PC-3 (cell line): ENCODE measurements around the gene LYRM4. TPM values are rescaled to one million over a fixed set of nuclear protein-coding genes. Genes with fewer than 3 reads are reported as not detected.
"Not testable (repeated sequence)": the region's sequence is repeated elsewhere in the genome, so short reads cannot be mapped to it uniquely, and the experiment has no call there.

Source experiments
- ATAC-seq: fragments of 200-7000 bp; cut with Tn5 transposase; 2 replicates; pipeline ENCODE4 v1.9.1; 2020; ENCODE audit warnings: mild to moderate bottlenecking, moderate library complexity
- BruUV-seq: library from RNA; stranded (reverse); fragments of 400-500 nt; replicated peaks from 2 replicates; lab custom pipeline; 2021; lab: Mats Ljungman, UMichigan
- CTCF ChIA-PET: fragments of 300-600 bp; sonication (Branson Sonifier 250); formaldehyde crosslinking; loops from one replicate; lab custom pipeline; 2022; ENCODE audit warnings: antibody characterized with exemption; lab: Charles Lee
- POLR2A ChIA-PET: fragments of 300-600 bp; sonication (Branson Sonifier 250); formaldehyde crosslinking; loops from one replicate; lab custom pipeline; 2022; ENCODE audit warnings: antibody characterized with exemption; ENCODE audit not compliant: unreplicated experiment; lab: Charles Lee
- DNase-seq: peaks from one replicate; pipeline ENCODE4 v3.0.0-alpha.2; 2015
- H2AFZ ChIP-seq: fragments of 300-600 bp; sonication (generic); 2 replicates; pipeline ENCODE4 v1.6.0; 2016; ENCODE audit warnings: antibody characterized with exemption, low read length
- H3F3A ChIP-seq: fragments of 300-600 bp; sonication (generic); one replicate; pipeline ENCODE4 v1.6.0; 2017; ENCODE audit warnings: antibody characterized with exemption, low read length, control low read depth, mild to moderate bottlenecking; ENCODE audit not compliant: unreplicated experiment
- H3K27ac ChIP-seq: fragments of 300-600 bp; sonication (generic); 2 replicates; pipeline ENCODE4 v1.5.1; 2016; ENCODE audit warnings: mild to moderate bottlenecking, low read length
- H3K27me3 ChIP-seq: fragments of 300-600 bp; sonication (generic); 2 replicates; pipeline ENCODE4 v1.6.1; 2016; ENCODE audit warnings: low read length, mixed read lengths
- H3K36me3 ChIP-seq: fragments of 300-600 bp; sonication (generic); 2 replicates; pipeline ENCODE4 v1.6.1; 2016; ENCODE audit warnings: low read depth, mixed run types, low read length, mixed read lengths
- H3K4me1 ChIP-seq: fragments of 300-600 bp; sonication (generic); 2 replicates; pipeline ENCODE4 v1.5.1; 2016; ENCODE audit warnings: low read length; ENCODE audit not compliant: insufficient read depth
- H3K4me2 ChIP-seq: fragments of 300-600 bp; sonication (generic); 2 replicates; pipeline ENCODE4 v1.6.0; 2016; ENCODE audit warnings: low read length
- H3K4me3 ChIP-seq: fragments of 300-600 bp; sonication (generic); 2 replicates; pipeline ENCODE4 v1.5.1; 2016; ENCODE audit warnings: mild to moderate bottlenecking, low read length, mixed read lengths
- H3K79me2 ChIP-seq: fragments of 300-600 bp; sonication (generic); 2 replicates; pipeline ENCODE4 v1.6.1; 2017; ENCODE audit warnings: low read length, mixed read lengths
- H3K9ac ChIP-seq: fragments of 300-600 bp; sonication (generic); 2 replicates; pipeline ENCODE4 v1.6.0; 2016; ENCODE audit warnings: mild to moderate bottlenecking, low read length
- H3K9me2 ChIP-seq: fragments of 300-600 bp; sonication (generic); replicated peaks from 2 replicates; pipeline ENCODE4 v1.6.1; 2016; ENCODE audit warnings: mixed run types, low read length, mixed read lengths
- H3K9me3 ChIP-seq: fragments of 300-600 bp; sonication (generic); 2 replicates; pipeline ENCODE4 v1.6.1; 2016; ENCODE audit warnings: low read length, mixed read lengths
- H4K20me1 ChIP-seq: fragments of 300-600 bp; sonication (generic); 2 replicates; pipeline ENCODE4 v1.6.1; 2016; ENCODE audit warnings: low read length, mixed read lengths
- CTCF ChIP-seq: fragments of 300-600 bp; sonication (generic); conservative IDR thresholded peaks from 2 replicates; pipeline ENCODE4 v1.5.1; 2017; ENCODE audit warnings: antibody characterized with exemption, low read depth, mild to moderate bottlenecking, low read length
- EZH2 ChIP-seq: fragments of 300-600 bp; sonication (generic); IDR thresholded peaks from one replicate; pipeline ENCODE4 v1.6.1; 2017; ENCODE audit warnings: antibody characterized with exemption, mild to moderate bottlenecking, low read length; ENCODE audit not compliant: unreplicated experiment
- EZH2phosphoT487 ChIP-seq: fragments of 300-600 bp; sonication (generic); IDR thresholded peaks from 2 replicates; pipeline ENCODE4 v1.6.1; 2018; ENCODE audit warnings: mild to moderate bottlenecking, antibody characterized with exemption, low read length, borderline replicate concordance
- intact Hi-C: fragments of 100-400 bp; cut with micrococcal nuclease; formaldehyde crosslinking; loops from 2 replicates; pipeline ENCODE4 v1.9.0; 2023
- total RNA-seq: library from RNA; depleted of rRNA; stranded (reverse); fragments of >200 nt; gene quantifications from 2 replicates; pipeline ENCODE4 v1.2.3, GENCODE V29; 2014

LYRM4 gene
- total RNA-seq, 1 experiment from 2014 or later: 27.7 TPM

- H3F3A ChIP-seq: no peaks in the 10 kb centered on the region
- peaks cover 21% of the 10 kb centered on the region for H3K4me1 ChIP-seq
- no peak overlapping the region for H3K4me2 ChIP-seq
- no peak overlapping the region for H2AFZ ChIP-seq
- BruUV-seq: no TSS peak
- intact Hi-C loops: no loop called here
- no peak overlapping the region for H3K27ac ChIP-seq
- no peaks in the 10 kb centered on the region for H3K27me3 ChIP-seq
- H3K9me3 ChIP-seq: no peaks in the 10 kb centered on the region
- H3K79me2 ChIP-seq: no peaks in the 10 kb centered on the region
- ChIA-PET CTCF (no interaction called here), POLR2A (no interaction called here)
- no peak overlapping the region for H3K4me3 ChIP-seq
- H3K36me3 ChIP-seq: no peaks in the 10 kb centered on the region
- H4K20me1 ChIP-seq: no peaks in the 10 kb centered on the region
- DNase-seq (no peak), ATAC-seq (no peak)
- H3K9me2 ChIP-seq: no peaks in the 10 kb centered on the region
- no peak overlapping the region for H3K9ac ChIP-seq
- TF ChIP-seq CTCF (no peak), EZH2 (no peak), EZH2phosphoT487 (no peak)
Measured at GRCh38 chr6:5121479-5121878, 139.3 kb downstream of the LYRM4 start.

GRCh38 chr6:5120543-5120942 lies 140.2 kb downstream of the LYRM4 start:
- CTCF ChIA-PET, ATAC-seq: not testable (repeated sequence)

GRCh38 chr6:5120011-5120410 lies 140.7 kb downstream of the LYRM4 start:
- H3K4me3 ChIP-seq: no peak overlapping the region
- H3K4me1 ChIP-seq: peaks cover 20% of the 10 kb centered on the region
- DNase-seq: no peak
- CTCF ChIA-PET: no interaction called here
- no peaks in the 10 kb centered on the region for H3K9me3 ChIP-seq
- intact Hi-C loops: no loop called here
- H3F3A ChIP-seq: no peaks in the 10 kb centered on the region
- BruUV-seq: no TSS peak
- POLR2A ChIA-PET: no interaction called here
- no peaks in the 10 kb centered on the region for H3K79me2 ChIP-seq
- H3K27me3 ChIP-seq: no peaks in the 10 kb centered on the region
- no peak for TF ChIP-seq CTCF
- no peaks in the 10 kb centered on the region for H3K36me3 ChIP-seq
- no peak overlapping the region for H3K4me2 ChIP-seq
- no peaks in the 10 kb centered on the region for H4K20me1 ChIP-seq
- no peak overlapping the region for H2AFZ ChIP-seq
- H3K27ac ChIP-seq: no peak overlapping the region
- H3K9me2 ChIP-seq: no peaks in the 10 kb centered on the region
- H3K9ac ChIP-seq: no peak overlapping the region
- ATAC-seq: no peak

More at GRCh38 chr6:5120543-5120942, 140.2 kb downstream of the LYRM4 start:
- H3K9ac ChIP-seq, H3K79me2 ChIP-seq, H3K4me2 ChIP-seq, H3K27ac ChIP-seq, H3K9me3 ChIP-seq, H3K27me3 ChIP-seq, intact Hi-C loops, DNase-seq, H3F3A ChIP-seq, H3K36me3 ChIP-seq, H3K4me3 ChIP-seq, POLR2A ChIA-PET, H4K20me1 ChIP-seq, BruUV-seq, H3K9me2 ChIP-seq, H2AFZ ChIP-seq: not testable (repeated sequence)
- H3K4me1 ChIP-seq: peaks cover 25% of the 10 kb centered on the region
